Right ventricle myocardium superior (tissue), 1 donor: ENCODE results near the gene ZNF485. TPM values are rescaled to one million over a fixed set of nuclear protein-coding genes. Genes with fewer than 3 reads are reported as not detected.

Experiments used
- ATAC-seq: fragments of 200-7000 bp; cut with Tn5 transposase; one replicate; pipeline ENCODE4 v1.9.1; 2020; ENCODE audit warnings: mild to moderate bottlenecking; ENCODE audit not compliant: poor library complexity
- DNase-seq: peaks from one replicate; pipeline ENCODE4 v3.0.0-alpha.2; 2020
- intact Hi-C: fragments of 100-400 bp; cut with DNase I; formaldehyde crosslinking; loops from one replicate; pipeline ENCODE4 v1.11.2; 2022
- total RNA-seq: library from RNA; stranded (reverse); fragmentation: NEBNext Ultra II Directional; extraction: Animal tissue kit (Norgen Biotek cat#: 25700); gene quantifications from one replicate; pipeline ENCODE4 v1.2.1, GENCODE V29; 2021
- donor health status: DM: no; HTN: yes; CAD: no; lungs with severe emphysema.

ZNF485 gene
- total RNA-seq, 1 donor from 2014 or later, result 1.4 TPM

DNA sequence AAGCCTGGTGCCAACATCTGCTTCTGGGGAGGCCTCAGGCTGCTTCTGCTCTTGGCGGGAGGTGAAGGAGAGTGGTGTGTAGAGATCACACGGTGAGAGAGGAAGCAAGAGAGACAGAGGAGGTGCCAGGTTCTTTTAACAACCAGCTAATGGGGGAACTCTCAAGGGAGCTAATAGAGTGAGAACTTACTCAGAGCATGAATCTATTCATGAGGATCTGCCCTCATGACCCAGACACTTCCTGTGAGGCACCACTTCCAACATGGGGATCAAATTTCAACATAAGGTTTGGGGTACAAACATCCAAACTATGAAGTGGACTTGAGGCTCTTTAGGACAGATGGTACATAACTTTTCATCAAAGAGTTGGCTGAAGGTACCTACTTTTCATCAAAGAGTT lies 47.5 kb downstream of the ZNF485 start:
- intact Hi-C loops, result no loop called here
- no peak for DNase-seq
- ATAC-seq, result no peak

DNA sequence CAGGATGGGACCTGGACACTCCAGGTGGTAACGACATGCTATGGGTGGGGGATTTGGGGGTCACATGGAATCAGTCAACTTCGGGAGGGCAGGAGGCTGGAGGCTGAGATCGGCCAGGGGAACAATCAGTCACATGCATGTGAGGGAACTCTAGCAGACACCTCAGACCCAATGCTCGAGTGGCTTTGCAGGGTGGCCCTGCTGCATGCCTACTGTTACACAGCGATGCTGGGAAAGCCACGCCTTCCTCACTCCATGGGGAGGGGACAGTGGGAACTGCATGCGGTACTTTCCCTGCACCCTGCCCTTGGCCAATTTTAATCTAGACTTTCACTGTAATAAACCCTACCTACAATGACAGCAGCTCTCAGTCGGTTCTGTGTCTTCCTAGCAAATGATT lies 49.1 kb downstream of the ZNF485 start:
- DNase-seq (no peak), ATAC-seq (no peak)
- intact Hi-C loops, result no loop called here

DNA sequence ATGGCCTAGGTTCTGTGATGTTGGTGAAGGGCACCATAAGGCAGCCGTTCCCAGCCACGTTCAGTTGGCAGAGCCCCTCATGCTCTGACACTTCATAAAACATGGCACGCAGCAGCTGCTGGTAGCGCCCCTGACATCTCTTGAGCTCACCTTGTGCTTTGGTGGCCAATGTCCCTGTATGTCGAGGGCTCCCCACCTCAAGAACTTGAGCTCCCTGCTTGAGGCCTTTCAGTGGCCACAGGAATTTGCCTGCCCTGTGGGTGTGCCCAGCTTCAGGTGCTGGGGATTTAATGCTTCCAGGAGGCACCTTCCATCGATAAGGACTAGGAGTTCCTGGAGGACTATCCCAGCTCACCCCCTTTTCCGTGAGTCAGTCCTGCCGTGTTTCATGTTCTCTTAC lies 52.0 kb downstream of the ZNF485 start:
- ATAC-seq (no peak), DNase-seq (no peak)
- intact Hi-C loops, result no loop called here

DNA sequence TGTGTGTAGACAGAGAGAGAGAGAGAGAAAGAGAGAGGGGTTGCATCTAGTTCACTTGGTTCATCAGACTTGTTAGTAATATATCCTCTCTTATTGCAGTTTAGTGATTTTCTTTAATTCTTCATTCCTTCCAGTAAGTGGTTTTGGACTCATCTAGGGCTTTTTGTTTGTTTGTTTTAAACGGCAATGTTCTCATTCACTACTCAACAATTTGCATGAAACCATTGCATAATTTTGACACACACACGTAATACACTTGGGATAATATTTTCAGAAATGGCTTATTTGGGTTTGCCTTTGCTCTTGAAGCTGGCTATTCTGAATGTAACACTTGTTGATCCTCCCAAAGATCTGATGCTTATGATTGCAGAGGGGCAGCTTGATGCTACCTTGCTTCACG lies 58.8 kb downstream of the ZNF485 start:
- ATAC-seq, result no peak
- DNase-seq, result no peak
- intact Hi-C loops, result no loop called here

DNA sequence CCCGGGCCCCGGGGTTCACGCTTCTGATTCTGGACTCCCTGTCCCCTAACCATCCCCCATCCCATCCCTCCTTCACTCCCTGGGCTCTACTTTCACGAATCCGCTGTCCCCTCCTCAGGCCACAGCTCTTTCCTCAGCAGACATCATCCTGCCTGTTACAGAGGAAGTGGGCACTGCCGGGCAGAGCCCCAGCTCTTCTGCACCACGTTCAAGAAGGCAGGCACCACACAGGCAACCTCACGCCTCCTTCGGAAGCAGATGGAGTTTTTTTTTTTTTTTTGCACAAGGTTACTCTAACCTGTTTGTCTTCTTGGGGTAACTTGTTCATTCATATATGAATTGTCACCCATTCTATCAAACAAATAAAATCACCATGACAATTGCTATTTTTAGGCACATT lies 60.3 kb downstream of the ZNF485 start:
- DNase-seq, result no peak
- intact Hi-C loops, result no loop called here
- ATAC-seq, result no peak

DNA sequence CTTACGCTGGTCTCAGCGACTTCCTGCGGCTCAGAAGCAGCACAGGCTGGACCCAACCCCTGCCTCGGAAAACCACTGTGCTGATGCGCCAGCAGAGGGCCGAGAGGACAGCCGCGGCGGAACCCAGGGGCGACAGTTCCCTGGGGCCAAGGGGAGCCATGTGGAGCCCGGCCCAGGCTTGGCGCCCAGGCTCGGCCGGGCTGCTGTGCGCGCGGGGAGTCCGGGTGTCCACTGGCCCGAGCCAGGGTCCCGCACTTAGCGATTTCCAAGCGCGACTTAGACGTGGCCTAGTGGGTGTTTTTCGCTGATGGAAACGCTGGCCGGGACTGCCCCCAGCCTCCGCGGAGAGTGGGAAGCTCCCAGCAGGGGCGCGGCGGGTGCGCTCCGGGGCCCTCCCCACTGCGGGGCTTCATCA lies 61.1 kb downstream of the ZNF485 start:
- ATAC-seq (peak; percentile 77), DNase-seq (no peak)
- intact Hi-C loops, result no loop called here

Other genes starting within 250 kb of the ZNF485 start
- not detected for gene FXYD4, start 234.8 kb upstream of the ZNF485 start, total RNA-seq
- 77.5 TPM for gene HNRNPF, start 197.3 kb upstream of the ZNF485 start, total RNA-seq
- gene ZNF487, start 169.3 kb upstream of the ZNF485 start, total RNA-seq, result 2.0 TPM
- 2.0 TPM for gene ZNF239, start 31.8 kb upstream of the ZNF485 start, total RNA-seq
- 52.7 TPM for gene ZNF32, start 42.4 kb downstream of the ZNF485 start, total RNA-seq